GM21526 (cell line): ENCODE data around the gene MBNL1.

ENCODE experiments used
- ATAC-seq: cut with Tn5 transposase; IDR thresholded peaks from one replicate; pipeline ENCODE4 v1.9.1; 2021; ENCODE audit warnings: moderate library complexity; ENCODE audit not compliant: unreplicated experiment, low FRiP score

MBNL1 gene

DNA sequence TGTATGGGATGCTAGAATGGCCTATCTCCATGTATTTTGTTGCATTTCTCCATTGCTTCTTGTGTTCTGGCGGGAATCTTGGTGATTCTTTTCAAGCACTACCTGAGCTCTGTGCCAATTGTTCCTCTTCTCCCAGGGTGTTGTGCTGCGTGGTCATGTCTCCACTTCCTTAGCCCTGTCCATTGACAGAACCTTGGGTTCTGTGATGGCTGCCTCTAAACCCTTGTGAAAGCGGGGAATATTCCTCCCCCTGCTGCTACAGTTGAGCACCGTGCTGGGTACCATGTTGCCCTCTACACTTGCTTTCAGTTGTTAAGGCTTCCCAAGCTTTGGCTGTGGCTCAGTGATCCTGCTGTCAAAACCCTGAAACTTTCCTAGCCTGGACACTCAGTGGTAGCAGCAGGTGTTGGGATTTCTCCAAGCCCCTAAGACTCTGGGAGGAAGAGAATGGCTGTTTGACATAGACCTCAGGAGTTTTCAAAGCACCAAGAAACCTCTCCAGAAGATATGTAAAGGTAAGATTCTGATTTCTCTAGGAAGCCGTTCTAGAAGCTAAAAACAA lies 69.5 kb downstream of the MBNL1 start:
- ATAC-seq: no peak

DNA sequence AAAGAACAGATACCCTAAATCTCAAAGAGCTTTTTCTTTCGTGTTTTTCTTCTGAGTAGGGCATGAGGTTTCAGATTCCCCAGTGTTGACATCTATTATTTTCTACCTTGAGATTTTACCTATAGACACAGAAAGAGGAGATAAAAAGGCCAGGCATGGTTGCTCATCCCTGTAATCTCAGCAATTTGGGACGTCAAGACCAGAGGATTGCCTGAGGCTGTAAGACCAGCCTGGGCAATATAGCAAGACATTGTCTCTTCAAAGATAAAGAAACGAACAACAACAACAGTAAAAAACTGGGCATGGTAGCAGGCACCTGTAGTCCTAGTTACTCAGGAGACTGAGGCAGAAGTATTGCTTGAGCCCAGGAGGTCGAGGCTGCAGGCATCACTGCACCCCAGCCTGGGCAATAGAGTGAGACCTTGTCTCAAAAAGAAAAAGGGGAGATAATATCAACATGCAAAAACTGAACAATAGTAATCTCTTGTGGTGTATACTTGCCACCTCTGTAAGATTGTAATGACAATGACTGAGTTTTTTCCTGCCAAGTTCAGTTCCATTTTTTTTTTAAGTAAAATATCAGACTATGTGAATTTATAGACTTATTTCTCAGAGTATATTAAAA lies 71.3 kb downstream of the MBNL1 start:
- ATAC-seq: no peak

DNA sequence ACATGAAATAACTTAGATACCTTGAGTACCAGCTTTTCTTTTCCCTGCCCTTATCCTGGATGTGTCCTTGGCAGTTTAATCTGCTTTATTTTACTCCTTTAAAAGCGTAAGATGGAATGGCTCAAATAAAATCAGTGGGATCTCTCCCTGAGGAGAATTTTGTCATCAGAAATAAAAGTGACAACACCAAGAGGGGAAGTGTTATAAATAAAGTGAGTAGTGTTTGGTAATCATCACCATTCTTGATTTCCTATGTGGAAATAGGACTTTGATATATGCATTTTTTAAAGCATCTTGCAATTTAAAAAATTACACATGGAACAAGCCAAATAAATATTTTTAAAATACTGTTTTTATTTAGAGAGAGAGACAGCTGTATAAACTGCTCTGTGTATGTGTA lies 76.5 kb downstream of the MBNL1 start:
- no peak for ATAC-seq

DNA sequence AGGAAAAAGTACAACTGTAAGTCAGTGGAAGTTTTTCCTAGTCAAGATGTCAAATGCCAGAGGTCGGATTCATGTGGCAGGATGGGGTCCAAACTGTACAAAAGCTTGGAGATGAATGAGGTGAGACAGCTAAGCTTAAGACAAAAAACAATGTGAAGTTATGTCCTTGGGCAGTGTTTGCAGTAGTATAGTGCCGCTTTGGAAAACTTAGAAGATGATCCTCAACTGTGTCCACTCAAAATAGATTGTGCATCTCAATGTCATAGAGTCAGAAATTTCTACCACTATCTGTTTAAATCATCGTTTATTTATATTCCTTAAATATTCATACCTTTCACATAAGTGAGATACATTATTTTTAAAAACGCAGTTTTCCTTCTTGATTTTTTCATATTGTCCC lies 77.3 kb downstream of the MBNL1 start:
- ATAC-seq: no peak

DNA sequence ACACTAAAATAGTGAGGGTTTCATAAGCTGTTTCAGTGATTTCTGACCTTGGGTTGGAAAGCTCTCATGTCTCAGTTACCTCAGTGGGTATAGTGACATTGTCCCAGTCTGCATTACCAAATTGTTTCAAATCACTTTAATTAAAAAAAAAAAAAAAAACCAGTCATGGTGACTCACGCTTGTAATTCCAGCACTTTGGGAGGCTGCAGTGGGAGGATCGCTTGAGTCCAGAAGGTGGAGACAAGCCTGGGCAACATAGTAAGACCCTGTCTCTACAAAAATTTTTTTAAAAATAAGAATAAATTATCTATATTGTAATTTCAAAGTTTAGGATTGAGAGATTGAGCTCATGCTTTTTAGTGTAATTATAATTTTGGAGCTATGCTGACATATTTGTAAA lies 78.0 kb downstream of the MBNL1 start:
- ATAC-seq: no peak

DNA sequence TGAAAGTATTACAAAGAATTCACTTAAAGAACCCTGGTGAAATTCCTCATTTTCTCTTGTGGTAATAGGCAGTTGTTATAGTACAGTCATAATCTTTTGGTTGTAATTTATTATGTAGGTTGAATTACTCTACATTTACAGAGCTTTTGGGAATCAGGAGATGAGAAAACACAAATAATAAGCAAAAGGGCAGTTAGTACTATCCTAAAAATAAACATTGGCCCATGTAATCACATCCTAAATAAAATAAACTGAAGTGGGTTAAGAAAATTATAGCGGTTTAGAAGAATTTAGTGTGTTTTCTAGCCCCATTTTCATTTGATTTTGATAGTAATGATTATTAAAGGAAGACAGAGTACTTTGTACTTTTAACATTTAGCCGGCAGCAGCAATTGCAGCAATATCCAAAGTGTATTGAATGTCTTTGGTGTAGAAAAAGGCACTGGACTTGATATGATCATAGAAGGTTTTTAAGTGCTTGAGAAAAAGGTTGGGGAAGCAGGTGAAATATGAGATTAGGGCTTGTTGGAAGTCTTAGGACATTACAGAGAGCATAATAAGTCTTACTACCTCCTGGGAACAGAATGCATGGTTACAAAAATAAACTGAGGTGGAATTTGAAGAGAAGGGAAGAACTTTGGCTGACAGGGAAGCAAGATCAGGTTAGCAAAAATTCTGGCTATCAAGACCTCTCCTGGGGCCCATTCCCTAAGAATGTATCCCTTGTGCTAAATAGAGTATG lies 79.9 kb downstream of the MBNL1 start:
- ATAC-seq: no peak

DNA sequence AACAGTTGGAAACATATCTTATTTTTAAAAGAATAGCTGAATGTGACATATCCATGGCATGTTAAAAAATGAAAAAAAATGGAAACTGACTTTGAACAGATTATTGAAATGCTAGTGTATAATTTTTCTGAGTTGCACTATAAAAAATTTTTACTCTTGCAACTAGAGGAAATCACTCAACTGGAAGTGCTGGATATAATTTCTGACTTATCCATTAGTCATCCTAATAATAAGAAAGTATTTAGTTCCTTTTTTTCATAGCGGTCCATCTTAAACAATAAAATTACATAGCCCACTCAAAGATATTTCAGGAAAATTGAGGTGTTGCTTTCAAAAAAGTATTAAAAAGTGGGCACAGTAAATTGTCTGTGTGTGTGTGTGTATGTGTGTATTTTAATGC lies 80.7 kb downstream of the MBNL1 start:
- ATAC-seq: no peak

DNA sequence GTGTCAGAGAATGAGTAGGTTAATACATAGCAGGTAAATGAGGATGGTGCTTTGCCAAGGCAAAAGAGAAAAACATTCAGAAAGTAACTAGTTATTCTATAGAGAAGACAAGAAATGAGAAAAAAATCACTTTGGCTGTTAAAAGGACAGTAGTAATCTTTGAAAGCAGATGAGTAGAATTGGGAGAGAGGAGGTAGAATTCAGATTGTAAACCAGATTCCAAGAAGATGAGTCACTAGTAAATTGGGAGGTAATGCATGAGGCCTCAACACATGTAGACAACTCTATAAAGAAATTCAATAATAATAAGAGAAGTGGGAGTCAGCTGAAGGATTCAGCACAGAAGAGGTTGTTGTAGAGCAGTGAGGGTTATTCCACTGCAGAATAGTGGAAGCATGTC lies 81.4 kb downstream of the MBNL1 start:
- ATAC-seq: no peak

DNA sequence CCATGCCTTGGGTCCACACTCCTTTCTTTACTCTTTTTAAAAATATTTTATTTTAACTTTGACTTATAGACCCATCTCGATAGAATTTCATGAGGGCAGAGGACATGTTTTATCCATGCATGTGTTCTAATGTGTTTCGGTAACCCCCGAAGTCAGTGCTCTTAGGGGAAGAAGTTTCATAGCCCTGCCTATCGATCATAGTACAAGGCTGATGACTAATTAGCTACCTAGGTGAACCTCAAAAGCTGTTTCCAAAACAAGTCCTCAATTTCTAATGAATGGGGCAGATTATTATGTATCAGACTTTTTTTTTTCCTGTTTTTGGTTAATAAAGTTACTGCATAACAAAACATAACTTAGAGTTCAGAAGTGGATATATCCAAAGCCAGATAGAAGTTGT lies 82.0 kb downstream of the MBNL1 start:
- ATAC-seq: no peak

DNA sequence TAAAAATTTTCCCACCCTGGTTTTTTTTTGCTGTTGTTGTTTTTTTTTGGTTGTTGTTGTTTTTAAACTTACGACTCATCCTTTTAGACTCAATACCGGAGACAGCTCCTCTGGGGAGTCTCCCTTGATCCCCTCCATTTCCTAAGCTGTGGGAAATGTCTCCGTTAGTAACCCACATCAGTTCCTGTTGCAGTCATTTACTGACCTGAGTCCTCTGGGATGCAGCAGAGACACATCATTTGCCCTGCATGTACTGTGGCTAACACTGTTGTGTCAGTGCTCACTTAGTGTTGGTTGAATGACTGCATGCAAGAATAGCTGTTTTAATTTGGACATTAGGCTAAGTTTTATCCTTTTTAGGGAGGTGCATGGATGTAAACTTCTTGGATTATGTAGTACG lies 83.8 kb downstream of the MBNL1 start:
- ATAC-seq: no peak

DNA sequence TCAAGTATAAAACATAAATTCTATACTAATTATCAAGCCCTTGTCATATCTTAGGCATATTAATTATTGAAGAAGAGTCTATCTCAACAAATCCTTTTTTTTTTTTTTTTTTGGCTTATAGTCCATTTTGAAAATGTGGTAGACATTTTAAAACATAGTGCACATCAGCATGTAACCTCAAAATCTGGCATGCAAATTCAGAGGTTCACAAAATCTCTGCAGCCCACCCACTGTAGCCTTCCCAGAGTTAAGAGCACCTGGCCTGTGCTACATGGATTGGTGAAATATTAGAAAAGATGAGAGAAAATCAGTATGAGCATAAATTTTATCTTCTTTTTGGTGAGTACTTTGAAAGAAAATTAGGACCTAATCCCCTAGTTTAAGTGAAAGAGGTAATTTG lies 84.8 kb downstream of the MBNL1 start:
- ATAC-seq: no peak

DNA sequence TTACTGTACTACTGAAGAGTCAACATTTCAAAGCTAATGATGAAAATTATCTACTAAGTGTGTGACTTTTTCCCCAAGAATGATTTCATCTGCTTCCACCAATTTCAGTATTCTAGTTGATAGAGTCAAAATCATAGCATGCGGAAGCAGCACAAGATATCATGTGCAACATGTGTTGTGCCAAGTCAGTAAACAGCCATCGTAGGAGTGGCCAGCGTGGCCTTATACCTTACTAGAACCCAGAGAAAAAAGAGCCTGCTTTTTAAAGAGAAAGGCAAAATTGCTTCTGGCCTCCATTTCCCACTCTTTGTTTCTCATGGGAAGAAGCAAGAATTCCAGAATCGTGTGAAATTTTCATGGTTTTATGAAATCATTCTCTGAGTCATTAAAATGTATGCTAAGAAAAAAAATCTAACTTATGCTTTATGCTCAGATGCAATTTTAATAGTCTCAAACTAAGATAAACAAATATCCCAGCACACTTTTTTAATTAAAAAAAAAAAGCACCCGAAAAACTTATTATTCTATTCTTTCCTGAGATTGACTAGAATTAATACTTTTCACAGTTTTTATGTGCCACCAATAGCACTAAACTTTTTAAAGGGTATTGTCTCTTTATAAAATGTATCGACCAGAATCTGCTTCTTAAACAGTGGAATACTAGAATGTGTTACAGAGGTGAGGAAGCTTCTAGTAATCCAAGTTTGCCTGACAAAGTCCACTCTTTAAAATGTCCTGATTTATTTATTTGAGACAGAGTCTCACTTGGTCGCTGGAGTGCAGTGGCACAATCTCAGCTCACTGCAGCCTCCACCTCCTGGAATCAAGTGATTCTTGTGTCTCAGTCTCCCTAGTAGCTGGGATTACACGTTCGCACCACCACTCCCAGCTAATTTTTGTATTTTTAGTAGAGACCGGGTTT lies 87.3 kb downstream of the MBNL1 start:
- ATAC-seq: no peak

DNA sequence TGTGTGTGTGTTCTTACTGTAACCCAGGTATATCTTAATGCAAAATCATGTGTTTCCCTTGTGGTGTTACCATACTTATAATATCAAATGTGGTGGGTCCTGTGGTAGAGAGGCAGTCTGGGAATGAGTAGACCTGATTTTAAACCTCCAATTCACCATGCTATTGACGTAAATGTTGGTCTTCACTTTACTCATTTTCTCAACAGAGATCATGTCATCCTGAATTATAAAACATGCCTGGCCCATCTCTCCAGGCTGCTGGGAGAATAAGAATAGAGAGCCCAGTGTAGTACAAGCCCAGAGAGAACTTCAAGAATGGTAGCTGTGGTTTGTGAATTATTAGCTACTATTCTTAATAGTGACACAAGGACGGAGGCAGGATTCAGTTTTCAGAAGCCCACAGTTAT lies 88.1 kb downstream of the MBNL1 start:
- ATAC-seq: no peak

DNA sequence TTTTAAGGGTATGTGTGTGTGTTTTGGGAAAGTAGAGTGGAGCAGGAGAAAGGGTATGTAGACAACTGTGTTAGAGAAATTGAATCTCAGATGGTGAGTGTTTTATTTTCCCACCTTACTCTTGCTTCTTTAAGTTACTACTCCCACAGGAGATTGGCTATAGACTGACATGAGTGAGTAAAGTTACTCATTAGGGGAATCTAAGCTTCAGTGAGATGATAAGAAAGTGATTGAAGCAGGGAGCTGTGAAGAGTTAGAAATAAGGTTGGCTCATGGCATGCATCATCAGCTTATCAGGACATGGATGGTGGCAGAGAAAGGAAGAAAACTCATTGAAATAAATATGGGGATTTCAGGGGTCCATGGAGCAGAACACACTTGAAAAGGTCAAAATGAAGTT lies 88.9 kb downstream of the MBNL1 start:
- ATAC-seq: no peak

DNA sequence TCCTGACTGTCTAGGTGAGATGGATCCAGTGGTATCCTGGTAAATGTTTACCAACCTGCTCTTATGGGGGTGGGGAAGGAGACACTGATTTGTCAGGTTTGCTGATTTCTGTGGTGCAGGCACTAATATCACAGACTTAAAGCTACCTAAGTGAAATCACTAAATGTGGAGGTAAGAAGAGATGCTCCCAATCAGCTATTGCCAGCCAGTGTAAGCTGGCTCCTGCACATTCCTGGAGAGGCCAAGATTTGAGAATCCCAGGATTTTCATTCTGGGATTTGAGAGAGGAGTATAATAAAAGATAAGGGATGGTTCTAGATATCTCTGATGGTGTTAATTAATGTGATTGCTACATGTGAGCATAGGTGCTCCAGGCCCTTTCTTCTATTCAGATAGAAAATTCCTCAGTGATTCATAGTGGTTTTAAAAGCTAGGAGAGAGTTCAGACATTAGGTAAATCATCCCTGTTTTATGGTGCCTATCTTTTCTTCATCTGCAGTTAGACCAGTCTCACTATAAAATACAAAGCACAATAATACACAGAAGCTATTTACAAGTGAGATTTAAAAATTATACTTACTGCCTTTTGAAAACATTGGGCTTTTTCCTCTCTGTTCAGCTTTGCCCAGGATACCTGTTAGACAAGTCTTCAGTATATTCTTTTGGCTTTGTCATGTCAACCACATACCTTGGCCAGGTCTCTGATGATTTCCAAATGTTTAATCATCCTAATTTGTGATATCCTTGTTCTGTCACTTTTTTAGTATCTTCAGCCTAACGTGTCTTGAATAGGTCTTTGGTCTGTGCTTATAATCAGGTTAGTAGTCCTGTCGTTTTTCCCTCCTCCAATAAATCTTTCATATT lies 90.9 kb downstream of the MBNL1 start:
- ATAC-seq: no peak

DNA sequence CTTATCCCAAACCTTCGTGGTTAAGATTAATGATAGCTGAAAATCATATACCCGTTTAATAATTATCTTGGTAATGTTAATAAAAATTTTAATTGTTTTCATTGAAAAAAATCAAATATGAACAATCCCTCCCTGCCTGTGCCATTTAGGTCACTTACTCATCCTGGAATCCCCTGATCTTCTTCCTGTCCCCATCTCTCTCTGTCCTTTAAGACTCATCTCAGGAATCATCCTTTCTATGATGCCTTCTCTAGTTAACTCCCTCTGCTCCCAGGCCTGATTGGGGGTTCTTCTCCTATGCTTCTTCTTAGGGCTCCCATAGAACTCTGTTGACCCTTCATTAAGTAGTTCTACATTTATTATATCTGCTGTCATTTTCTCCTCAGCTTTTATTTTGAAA lies 91.6 kb downstream of the MBNL1 start:
- ATAC-seq: no peak

DNA sequence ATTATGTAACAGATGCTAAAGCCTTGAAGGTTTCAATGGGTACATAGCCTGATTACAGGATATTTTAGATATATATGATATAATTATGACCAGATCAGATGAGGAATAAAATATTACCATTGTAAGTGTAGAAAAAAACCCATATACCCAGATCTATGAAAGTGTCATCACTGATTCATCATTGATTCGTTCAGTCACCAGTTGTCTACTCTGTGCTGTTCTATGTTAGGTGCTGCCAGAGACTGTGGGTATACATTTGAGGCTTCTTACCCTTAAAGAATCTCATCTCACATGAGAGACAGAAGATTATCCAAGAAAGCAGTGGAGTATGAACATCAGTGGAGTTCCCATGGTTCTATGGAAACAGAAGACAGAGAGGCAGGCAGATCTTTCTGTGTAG lies 92.2 kb downstream of the MBNL1 start:
- ATAC-seq: no peak

DNA sequence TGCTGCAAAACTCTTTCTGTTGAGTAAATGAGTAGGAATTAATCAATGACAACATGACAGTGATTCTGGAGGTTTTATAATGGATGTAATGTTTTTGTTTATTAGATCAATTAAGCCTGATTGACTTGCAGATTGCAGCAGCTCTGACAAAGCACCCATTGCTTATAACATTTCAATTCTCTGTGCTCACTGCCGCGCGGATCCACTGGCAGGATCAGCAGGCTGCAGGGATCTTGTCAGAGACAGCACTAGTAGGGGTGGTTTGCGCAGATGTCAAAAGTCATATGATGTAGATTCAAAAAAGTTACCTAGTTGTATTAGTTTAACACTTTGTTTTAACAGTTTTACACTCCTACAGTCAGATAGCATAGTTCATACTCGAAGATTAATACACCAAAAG lies 93.4 kb downstream of the MBNL1 start:
- ATAC-seq: no peak

DNA sequence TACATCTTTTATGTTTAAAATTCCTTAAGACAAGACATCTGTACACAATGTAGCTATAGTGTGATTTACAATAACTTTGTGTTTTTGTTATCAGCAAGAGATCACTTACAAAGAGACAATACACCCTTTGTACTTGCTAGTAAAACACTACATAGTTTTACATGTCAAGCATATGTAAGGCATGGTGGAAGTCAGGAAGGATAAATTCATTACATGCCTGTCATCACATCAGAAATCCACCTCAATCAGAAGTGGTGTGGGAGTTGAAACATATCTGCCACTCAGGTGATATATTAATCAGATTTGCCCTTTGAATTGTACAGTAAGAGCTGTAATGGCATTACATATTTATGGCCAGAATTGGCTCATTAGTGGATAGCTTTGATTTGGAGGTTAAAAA lies 95.5 kb downstream of the MBNL1 start:
- ATAC-seq: no peak

DNA sequence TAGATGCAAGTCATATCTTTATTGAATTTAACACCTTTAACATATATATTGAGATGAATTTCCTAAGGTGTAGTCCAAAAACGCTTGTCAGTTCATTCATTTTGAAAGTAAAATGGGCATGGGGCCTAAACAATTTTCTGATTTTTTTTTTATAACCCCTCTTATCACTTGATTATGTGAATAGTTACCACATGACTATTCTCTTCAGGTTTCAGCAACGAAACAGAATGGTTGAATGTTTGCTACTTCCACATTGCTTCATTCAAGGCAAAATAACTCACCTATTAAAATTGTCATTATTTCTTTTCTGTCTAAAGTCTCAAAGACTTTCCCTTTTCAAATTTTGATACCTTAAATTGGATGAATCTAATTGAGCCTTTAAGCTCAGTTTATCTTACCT lies 96.4 kb downstream of the MBNL1 start:
- ATAC-seq: no peak
